Measurements from ENCODE around the gene CMKLR1.

CMKLR1 gene

GRCh38 chr12:108271951-108272872 is 66.9 kb downstream of the CMKLR1 start:
- no peaks in the 10 kb centered on the region for H4K20me1 ChIP-seq (ENCODE audit: insufficient read depth, low read length)
- no peaks in the 10 kb centered on the region for H3K36me3 ChIP-seq (ENCODE audit: insufficient read depth, low read length)
- H2AFZ ChIP-seq (ENCODE audit: low read length) = no peak overlapping the region
- no peak overlapping the region for H3K4me3 ChIP-seq (ENCODE audit: low read depth, low read length, poor library complexity, severe bottlenecking)
- H3K27me3 ChIP-seq (ENCODE audit: insufficient read depth, low read length) = no peaks in the 10 kb centered on the region
- no peaks in the 10 kb centered on the region for H3K9me2 ChIP-seq (ENCODE audit: low read depth, low read length)
- no peak overlapping the region for H3K27ac ChIP-seq (ENCODE audit: low read depth, low read length, poor library complexity, severe bottlenecking)
- TF ChIP-seq CTCF (IDR thresholded peaks at IDR 0.05; ENCODE audit: low read length) = no peak
- no peak for TF ChIP-seq EZH2 (IDR thresholded peaks at IDR 0.05; ENCODE audit: borderline replicate concordance, low read length)
- no peaks in the 10 kb centered on the region for H3K4me1 ChIP-seq (ENCODE audit: insufficient read depth, low read length, severe bottlenecking)
- no peak overlapping the region for H3K9ac ChIP-seq (ENCODE audit: low read length)
- no peak overlapping the region for H3K4me2 ChIP-seq (ENCODE audit: low read length)
- H3F3A ChIP-seq (ENCODE audit: insufficient read depth, low read length) = no peaks in the 10 kb centered on the region
- no peaks in the 10 kb centered on the region for H3K9me3 ChIP-seq (ENCODE audit: low read length)
- H3K79me2 ChIP-seq (ENCODE audit: insufficient read depth, low read length) = no peaks in the 10 kb centered on the region

- no peaks in the 10 kb centered on the region for H3K4me1 ChIP-seq (ENCODE audit: insufficient read depth, low read length, severe bottlenecking)
- no peak overlapping the region for H3K9ac ChIP-seq (ENCODE audit: low read length)
- H3K9me2 ChIP-seq (ENCODE audit: low read depth, low read length) = no peaks in the 10 kb centered on the region
- H3F3A ChIP-seq (ENCODE audit: insufficient read depth, low read length) = no peaks in the 10 kb centered on the region
- H3K9me3 ChIP-seq (ENCODE audit: low read length) = no peaks in the 10 kb centered on the region
- no peaks in the 10 kb centered on the region for H3K27me3 ChIP-seq (ENCODE audit: insufficient read depth, low read length)
- no peaks in the 10 kb centered on the region for H3K36me3 ChIP-seq (ENCODE audit: insufficient read depth, low read length)
- H3K4me2 ChIP-seq (ENCODE audit: low read length) = no peak overlapping the region
- H2AFZ ChIP-seq (ENCODE audit: low read length) = no peak overlapping the region
- H4K20me1 ChIP-seq (ENCODE audit: insufficient read depth, low read length) = no peaks in the 10 kb centered on the region
- H3K4me3 ChIP-seq (ENCODE audit: low read depth, low read length, poor library complexity, severe bottlenecking) = no peak overlapping the region
- H3K79me2 ChIP-seq (ENCODE audit: insufficient read depth, low read length) = no peaks in the 10 kb centered on the region
- TF ChIP-seq EZH2 (IDR thresholded peaks at IDR 0.05; ENCODE audit: borderline replicate concordance, low read length) (no peak), CTCF (IDR thresholded peaks at IDR 0.05; ENCODE audit: low read length) (no peak)
- no peak overlapping the region for H3K27ac ChIP-seq (ENCODE audit: low read depth, low read length, poor library complexity, severe bottlenecking)
Observed at GRCh38 chr12:108270849-108271143, 68.3 kb downstream of the CMKLR1 start.

- H3K9me3 ChIP-seq (ENCODE audit: low read length) = no peaks in the 10 kb centered on the region
- H3K9me2 ChIP-seq (ENCODE audit: low read depth, low read length) = no peaks in the 10 kb centered on the region
- no peak for TF ChIP-seq EZH2 (IDR thresholded peaks at IDR 0.05; ENCODE audit: borderline replicate concordance, low read length)
- TF ChIP-seq CTCF (IDR thresholded peaks at IDR 0.05; ENCODE audit: low read length) = no peak
- H3K79me2 ChIP-seq (ENCODE audit: insufficient read depth, low read length) = no peaks in the 10 kb centered on the region
- H2AFZ ChIP-seq (ENCODE audit: low read length) = no peak overlapping the region
- H3K4me3 ChIP-seq (ENCODE audit: low read depth, low read length, poor library complexity, severe bottlenecking) = no peak overlapping the region
- H4K20me1 ChIP-seq (ENCODE audit: insufficient read depth, low read length) = no peaks in the 10 kb centered on the region
- H3K4me2 ChIP-seq (ENCODE audit: low read length) = no peak overlapping the region
- no peak overlapping the region for H3K27ac ChIP-seq (ENCODE audit: low read depth, low read length, poor library complexity, severe bottlenecking)
- H3F3A ChIP-seq (ENCODE audit: insufficient read depth, low read length) = no peaks in the 10 kb centered on the region
- no peaks in the 10 kb centered on the region for H3K36me3 ChIP-seq (ENCODE audit: insufficient read depth, low read length)
- H3K4me1 ChIP-seq (ENCODE audit: insufficient read depth, low read length, severe bottlenecking) = no peaks in the 10 kb centered on the region
- H3K9ac ChIP-seq (ENCODE audit: low read length) = no peak overlapping the region
- no peaks in the 10 kb centered on the region for H3K27me3 ChIP-seq (ENCODE audit: insufficient read depth, low read length)
Observed at GRCh38 chr12:108270035-108270848, 68.9 kb downstream of the CMKLR1 start.
